ENCODE results near the gene FTO. TPM values are rescaled to one million over a fixed set of nuclear protein-coding genes. Genes with fewer than 3 reads are reported as not detected.
"Not testable (repeated sequence)": the region's sequence is repeated elsewhere in the genome, so short reads cannot be mapped to it uniquely, and the experiment has no call there.

The FTO gene
- total RNA-seq, 1 experiment from 2014 or later: 57.4 TPM

GRCh38 chr16:53693320-53693719, 10.6 kb upstream of the FTO start (continued):
- TF ChIP-seq MLX (CRISPR knock-in tag; IDR thresholded peaks at IDR 0.05) (no peak), SMAD3 (CRISPR knock-in tag; IDR thresholded peaks at IDR 0.05; ENCODE audit: borderline replicate concordance) (no peak), ZSCAN18 (CRISPR knock-in tag; IDR thresholded peaks at IDR 0.05) (no peak), IRF2 (CRISPR knock-in tag; IDR thresholded peaks at IDR 0.05; ENCODE audit: borderline replicate concordance, low read depth) (no peak), USF1 (CRISPR knock-in tag; IDR thresholded peaks at IDR 0.05) (no peak), TCF7 (CRISPR knock-in tag; IDR thresholded peaks at IDR 0.05; ENCODE audit: low read depth) (no peak), ZNF219 (CRISPR knock-in tag; IDR thresholded peaks at IDR 0.05; ENCODE audit: borderline replicate concordance) (no peak)

GRCh38 chr16:53695070-53695469, 8.9 kb upstream of the FTO start:
- POLR2A ChIA-PET: no interaction called here
- H3K27me3 Mint-ChIP-seq (ENCODE audit: low read depth): no peaks in the 10 kb centered on the region
- CTCF ChIA-PET: interaction anchor here (1.2 kb wide), 1 partner anchor 8 kb away, joined by 4 read pairs; the partner anchor contains the start of gene RPGRIP1L
- H3K27ac Mint-ChIP-seq: no peak overlapping the region
- no peak for DNase-seq (ENCODE audit: low spot score)
- TF ChIP-seq ZNF121 (CRISPR knock-in tag; IDR thresholded peaks at IDR 0.05): no peak
- TF ChIP-seq ZBTB43 (CRISPR knock-in tag; IDR thresholded peaks at IDR 0.05): no peak
- TF ChIP-seq NFYB (CRISPR knock-in tag; conservative IDR thresholded peaks at IDR 0.05; ENCODE audit: low read depth): no peak
- TF ChIP-seq ESRRA (CRISPR knock-in tag; IDR thresholded peaks at IDR 0.05; ENCODE audit: borderline replicate concordance): no peak
- TF ChIP-seq SMAD3 (CRISPR knock-in tag; IDR thresholded peaks at IDR 0.05; ENCODE audit: borderline replicate concordance): no peak
- TF ChIP-seq IRF2 (CRISPR knock-in tag; IDR thresholded peaks at IDR 0.05; ENCODE audit: borderline replicate concordance, low read depth): no peak
- no peak for TF ChIP-seq STAT6 (CRISPR knock-in tag; conservative IDR thresholded peaks at IDR 0.05; ENCODE audit: low read depth)
- H3K36me3 Mint-ChIP-seq: peaks cover 27% of the 10 kb centered on the region
- H3K4me1 Mint-ChIP-seq: no peaks in the 10 kb centered on the region
- H3K4me3 Mint-ChIP-seq: no peak overlapping the region
- ATAC-seq: no peak
- peaks cover 5% of the 10 kb centered on the region; the same call in 1 of the 2 replicates for H3K9me3 Mint-ChIP-seq

GRCh38 chr16:53698271-53698670, 5.7 kb upstream of the FTO start:
- H3K27me3 Mint-ChIP-seq (ENCODE audit: low read depth); H3K9me3 Mint-ChIP-seq; H3K4me1 Mint-ChIP-seq; H3K27ac Mint-ChIP-seq; H3K4me3 Mint-ChIP-seq; DNase-seq (ENCODE audit: low spot score); ATAC-seq; POLR2A ChIA-PET; CTCF ChIA-PET: not testable (repeated sequence)
- H3K36me3 Mint-ChIP-seq: peaks cover 32% of the 10 kb centered on the region

- H3K36me3 Mint-ChIP-seq: peaks cover 7% of the 10 kb centered on the region
- no peak for DNase-seq (ENCODE audit: low spot score)
- no peaks in the 10 kb centered on the region for H3K9me3 Mint-ChIP-seq
- H3K4me1 Mint-ChIP-seq: peaks cover 14% of the 10 kb centered on the region
- peak overlapping the region; percentile 99 for H3K4me3 Mint-ChIP-seq
- CTCF ChIA-PET: interaction anchor here (0.6 to 1.9 kb wide), 8 partner anchors 12 to 194 kb away, joined by 3 to 15 read pairs (median 4); no protein-coding TSS in a partner anchor
- H3K27me3 Mint-ChIP-seq (ENCODE audit: low read depth): no peaks in the 10 kb centered on the region
- peak overlapping the region; percentile 87 for H3K27ac Mint-ChIP-seq
- no peak for ATAC-seq
- POLR2A ChIA-PET: no interaction called here
- TF ChIP-seq CDX4 (CRISPR knock-in tag; IDR thresholded peaks at IDR 0.05; ENCODE audit: borderline replicate concordance) (no peak), MAX (CRISPR knock-in tag; IDR thresholded peaks at IDR 0.05) (no peak), HMGXB4 (CRISPR knock-in tag; IDR thresholded peaks at IDR 0.05) (no peak), ERG (CRISPR knock-in tag; IDR thresholded peaks at IDR 0.05) (no peak), KAT7 (CRISPR knock-in tag; IDR thresholded peaks at IDR 0.05; ENCODE audit: borderline replicate concordance) (no peak), NR3C1 (CRISPR knock-in tag; conservative IDR thresholded peaks at IDR 0.05; ENCODE audit: low read depth) (no peak), CBFB (CRISPR knock-in tag; IDR thresholded peaks at IDR 0.05; ENCODE audit: low read depth) (no peak)
Observed at GRCh38 chr16:53704445-53704813, 473 bp downstream of the FTO start.
